Astrocyte (in vitro differentiated cells and primary cell): Measurements from ENCODE around the gene SUFU. TPM values are rescaled to one million over a fixed set of nuclear protein-coding genes. Genes with fewer than 3 reads are reported as not detected.

ENCODE experiments used
- DNase-seq: peaks from one replicate; pipeline ENCODE4 v3.0.0-alpha.2; 2010; ENCODE audit warnings: low read depth
- FAIRE-seq: peaks from 2 replicates; lab custom pipeline; 2011; peaks lifted over from hg19 to GRCh38; lab: Jason Lieb, UNC
- H2AFZ ChIP-seq: 2 replicates; pipeline ENCODE4 v1.6.0; 2012; ENCODE audit warnings: low read depth, low read length, inconsistent platforms
- H3K27ac ChIP-seq: 2 replicates; pipeline ENCODE4 v1.5.1; 2011; ENCODE audit warnings: low read depth, low read length, inconsistent platforms
- H3K27me3 ChIP-seq: 2 replicates; pipeline ENCODE4 v1.6.0; 2011; ENCODE audit warnings: low read length, inconsistent platforms; ENCODE audit not compliant: insufficient read depth
- H3K36me3 ChIP-seq: 2 replicates; pipeline ENCODE4 v1.5.1; 2011; ENCODE audit warnings: low read length, inconsistent platforms; ENCODE audit not compliant: insufficient read depth
- H3K4me1 ChIP-seq: 2 replicates; pipeline ENCODE4 v1.5.1; 2011; ENCODE audit warnings: low read length, inconsistent platforms; ENCODE audit not compliant: insufficient read depth
- H3K4me2 ChIP-seq: 2 replicates; pipeline ENCODE4 v1.6.0; 2012; ENCODE audit warnings: low read length, inconsistent platforms
- H3K4me3 ChIP-seq: 2 replicates; pipeline ENCODE4 v1.5.1; 2011; ENCODE audit warnings: low read depth, mild to moderate bottlenecking, low read length, inconsistent platforms; ENCODE audit not compliant: insufficient read depth
- H3K79me2 ChIP-seq: 2 replicates; pipeline ENCODE4 v1.6.0; 2012; ENCODE audit warnings: mild to moderate bottlenecking, low read length, inconsistent platforms; ENCODE audit not compliant: insufficient read depth
- H3K9ac ChIP-seq: 2 replicates; pipeline ENCODE4 v1.6.0; 2012; ENCODE audit warnings: mild to moderate bottlenecking, low read length, inconsistent platforms
- H3K9me3 ChIP-seq: 2 replicates; pipeline ENCODE4 v1.5.1; 2012; ENCODE audit warnings: low read depth, mild to moderate bottlenecking, low read length, inconsistent platforms; ENCODE audit not compliant: insufficient read depth
- H4K20me1 ChIP-seq: 2 replicates; pipeline ENCODE4 v1.6.0; 2012; ENCODE audit warnings: low read length, inconsistent platforms; ENCODE audit not compliant: insufficient read depth
- H3K27ac Mint-ChIP-seq: one replicate; pipeline ENCODE4 v1.8.0; 2021; ENCODE audit warnings: mild to moderate bottlenecking, mixed read lengths; ENCODE audit not compliant: unreplicated experiment
- H3K27me3 Mint-ChIP-seq: one replicate; pipeline ENCODE4 v1.8.0; 2021; ENCODE audit warnings: low read depth, mixed read lengths; ENCODE audit not compliant: unreplicated experiment
- H3K36me3 Mint-ChIP-seq: one replicate; pipeline ENCODE4 v1.8.0; 2021; ENCODE audit warnings: low read depth, mixed read lengths; ENCODE audit not compliant: unreplicated experiment
- H3K4me1 Mint-ChIP-seq: one replicate; pipeline ENCODE4 v1.8.0; 2021; ENCODE audit warnings: low read depth, mixed read lengths; ENCODE audit not compliant: unreplicated experiment
- H3K4me3 Mint-ChIP-seq: one replicate; pipeline ENCODE4 v1.8.0; 2021; ENCODE audit warnings: mild to moderate bottlenecking, moderate library complexity, mixed read lengths; ENCODE audit not compliant: unreplicated experiment
- H3K9me3 Mint-ChIP-seq: one replicate; pipeline ENCODE4 v1.8.0; 2021; ENCODE audit warnings: mild to moderate bottlenecking, mixed read lengths; ENCODE audit not compliant: unreplicated experiment
- EZH2 ChIP-seq: IDR thresholded peaks from 2 replicates; pipeline ENCODE4 v1.6.1; 2012; ENCODE audit warnings: mild to moderate bottlenecking, low read length, inconsistent platforms; ENCODE audit not compliant: insufficient read depth
- total RNA-seq: library from RNA; stranded (reverse); gene quantifications from 2 replicates; pipeline ENCODE4 v1.2.1, GENCODE V29; 2021
- TF ChIP-seq, protein P1 (sequence below): IDR thresholded peaks from 2 replicates; pipeline ENCODE4 v1.5.1; 2011; ENCODE audit warnings: low read depth, mild to moderate bottlenecking, inconsistent platforms, low read length, moderate library complexity; ENCODE audit not compliant: insufficient read depth

The SUFU gene
- total RNA-seq, 1 donor from 2014 or later, result 25.8 TPM

DNA sequence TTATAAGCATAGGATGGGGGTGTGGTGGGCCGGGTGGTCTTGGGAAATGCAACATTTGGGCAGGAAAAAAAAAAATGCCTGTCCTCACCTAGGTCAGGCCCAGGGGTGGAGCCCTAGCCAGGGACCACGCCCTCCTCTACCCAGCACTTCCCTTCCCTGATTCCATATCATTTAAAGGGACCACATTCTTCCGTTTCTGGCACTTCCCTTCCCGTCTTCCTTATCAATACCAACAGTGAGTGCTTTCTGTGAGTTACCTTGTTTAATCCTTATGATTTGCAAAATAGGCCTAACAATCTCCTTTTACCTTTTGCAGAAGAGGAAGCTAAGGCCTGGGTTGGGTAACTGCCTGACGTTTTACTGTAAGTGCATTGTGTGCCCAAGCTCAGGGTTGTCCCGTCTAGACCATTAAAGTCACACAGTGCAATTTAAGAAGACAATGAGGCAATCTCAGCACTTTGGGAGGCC is 35.8 kb upstream of the SUFU start:
- FAIRE-seq (no peak), DNase-seq (no peak)
- H3K9me3 Mint-ChIP-seq, result no peaks in the 10 kb centered on the region
- H3K27ac ChIP-seq, result no peak overlapping the region
- no peaks in the 10 kb centered on the region for H3K79me2 ChIP-seq
- H3K36me3 Mint-ChIP-seq, result no peaks in the 10 kb centered on the region
- no peak overlapping the region for H3K4me3 Mint-ChIP-seq
- H3K4me3 ChIP-seq, result no peak overlapping the region
- H3K27me3 Mint-ChIP-seq, result peaks cover 8% of the 10 kb centered on the region
- no peaks in the 10 kb centered on the region for H4K20me1 ChIP-seq
- peaks cover 2% of the 10 kb centered on the region for H3K27me3 ChIP-seq
- H3K9ac ChIP-seq, result no peak overlapping the region
- no peak overlapping the region for H2AFZ ChIP-seq
- H3K36me3 ChIP-seq, result no peaks in the 10 kb centered on the region
- no peaks in the 10 kb centered on the region for H3K9me3 ChIP-seq
- H3K4me2 ChIP-seq, result no peak overlapping the region
- no peak overlapping the region for H3K27ac Mint-ChIP-seq
- H3K4me1 ChIP-seq, result no peaks in the 10 kb centered on the region
- TF ChIP-seq EZH2, result no peak
- TF ChIP-seq, protein P1, sequence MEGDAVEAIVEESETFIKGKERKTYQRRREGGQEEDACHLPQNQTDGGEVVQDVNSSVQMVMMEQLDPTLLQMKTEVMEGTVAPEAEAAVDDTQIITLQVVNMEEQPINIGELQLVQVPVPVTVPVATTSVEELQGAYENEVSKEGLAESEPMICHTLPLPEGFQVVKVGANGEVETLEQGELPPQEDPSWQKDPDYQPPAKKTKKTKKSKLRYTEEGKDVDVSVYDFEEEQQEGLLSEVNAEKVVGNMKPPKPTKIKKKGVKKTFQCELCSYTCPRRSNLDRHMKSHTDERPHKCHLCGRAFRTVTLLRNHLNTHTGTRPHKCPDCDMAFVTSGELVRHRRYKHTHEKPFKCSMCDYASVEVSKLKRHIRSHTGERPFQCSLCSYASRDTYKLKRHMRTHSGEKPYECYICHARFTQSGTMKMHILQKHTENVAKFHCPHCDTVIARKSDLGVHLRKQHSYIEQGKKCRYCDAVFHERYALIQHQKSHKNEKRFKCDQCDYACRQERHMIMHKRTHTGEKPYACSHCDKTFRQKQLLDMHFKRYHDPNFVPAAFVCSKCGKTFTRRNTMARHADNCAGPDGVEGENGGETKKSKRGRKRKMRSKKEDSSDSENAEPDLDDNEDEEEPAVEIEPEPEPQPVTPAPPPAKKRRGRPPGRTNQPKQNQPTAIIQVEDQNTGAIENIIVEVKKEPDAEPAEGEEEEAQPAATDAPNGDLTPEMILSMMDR, result no peak
- H3K4me1 Mint-ChIP-seq, result no peaks in the 10 kb centered on the region

GRCh38 chr10:102468683-102469082 is 35.1 kb upstream of the SUFU start:
- Histone ChIP-seq H3K9me3 (no peaks in the 10 kb centered on the region), H3K9ac (no peak overlapping the region), H3K27ac (no peak overlapping the region), H4K20me1 (no peaks in the 10 kb centered on the region), H3K4me1 (no peaks in the 10 kb centered on the region), H3K4me3 (no peak overlapping the region), H3K4me2 (no peak overlapping the region), H3K27me3 (no peaks in the 10 kb centered on the region), H3K36me3 (no peaks in the 10 kb centered on the region), H3K79me2 (no peaks in the 10 kb centered on the region), H2AFZ (no peak overlapping the region)
- Mint-ChIP-seq H3K4me3 (no peak overlapping the region), H3K27ac (no peak overlapping the region), H3K9me3 (no peaks in the 10 kb centered on the region), H3K4me1 (no peaks in the 10 kb centered on the region), H3K36me3 (no peaks in the 10 kb centered on the region), H3K27me3 (peaks cover 3% of the 10 kb centered on the region)
- TF ChIP-seq EZH2, result no peak
- TF ChIP-seq, protein P1, result no peak
- DNase-seq (no peak), FAIRE-seq (no peak)
